ENCODE results near the gene DARS1. TPM values are rescaled to one million over a fixed set of nuclear protein-coding genes. Genes with fewer than 3 reads are reported as not detected.

DARS1 gene
- total RNA-seq, 4 donors from 2014 or later = 43.7 to 56.7 (median 50.3) TPM

GRCh38 chr2:135936524-135936923, 48.9 kb downstream of the DARS1 start:
- peaks cover 0 to 25% (median 0%) of the 10 kb centered on the region in 3 donors for H3K36me3 ChIP-seq
- H3K27me3 ChIP-seq = no peaks in the 10 kb centered on the region
- H3K4me1 ChIP-seq = no peaks in the 10 kb centered on the region
- no peak for TF ChIP-seq POLR2A (IDR thresholded peaks at IDR 0.05)
- TF ChIP-seq EP300 (IDR thresholded peaks at IDR 0.05) = no peak
- TF ChIP-seq CTCF (IDR thresholded peaks at IDR 0.05) = no peak
- H3K9me3 ChIP-seq = no peaks in the 10 kb centered on the region
- no peak overlapping the region for H3K27ac ChIP-seq
- H3K4me3 ChIP-seq = no peak overlapping the region
- no peak for DNase-seq (ENCODE audit: low spot score in 2 of 2)

- DNase-seq (ENCODE audit: low spot score in 2 of 2) = no peak
- no peaks in the 10 kb centered on the region for H3K9me3 ChIP-seq
- H3K4me1 ChIP-seq = no peaks in the 10 kb centered on the region
- no peak overlapping the region for H3K27ac ChIP-seq
- TF ChIP-seq EP300 (IDR thresholded peaks at IDR 0.05) (no peak), CTCF (IDR thresholded peaks at IDR 0.05) (no peak), POLR2A (IDR thresholded peaks at IDR 0.05) (no peak)
- H3K36me3 ChIP-seq = peaks cover 0 to 30% (median 0%) of the 10 kb centered on the region in 3 donors
- no peaks in the 10 kb centered on the region for H3K27me3 ChIP-seq
- no peak overlapping the region for H3K4me3 ChIP-seq
Observed at GRCh38 chr2:135935914-135936313, 49.5 kb downstream of the DARS1 start.

- DNase-seq (ENCODE audit: low spot score in 2 of 2) = no peak
- no peak overlapping the region for H3K4me3 ChIP-seq
- TF ChIP-seq CTCF (IDR thresholded peaks at IDR 0.05) (no peak), EP300 (IDR thresholded peaks at IDR 0.05) (no peak), POLR2A (IDR thresholded peaks at IDR 0.05) (no peak)
- H3K27ac ChIP-seq = no peak overlapping the region
- H3K36me3 ChIP-seq = peaks cover 0 to 47% (median 0%) of the 10 kb centered on the region in 3 donors
- no peaks in the 10 kb centered on the region for H3K27me3 ChIP-seq
- no peaks in the 10 kb centered on the region for H3K9me3 ChIP-seq
- H3K4me1 ChIP-seq = no peaks in the 10 kb centered on the region
Observed at GRCh38 chr2:135931776-135932443, 53.5 kb downstream of the DARS1 start.

GRCh38 chr2:135926605-135927004, 58.8 kb downstream of the DARS1 start:
- Histone ChIP-seq H3K9me3 (no peaks in the 10 kb centered on the region), H3K36me3 (peaks cover 0 to 43% (median 0%) of the 10 kb centered on the region in 3 donors), H3K27ac (no peak overlapping the region), H3K4me3 (no peak overlapping the region), H3K27me3 (no peaks in the 10 kb centered on the region), H3K4me1 (no peaks in the 10 kb centered on the region)
- DNase-seq (ENCODE audit: low spot score in 2 of 2) = no peak
- WGBS, 2 donors = 93 to 96% methylated on average over 3 of the region's 3 CpGs
- TF ChIP-seq CTCF (IDR thresholded peaks at IDR 0.05) (no peak), POLR2A (IDR thresholded peaks at IDR 0.05) (no peak), EP300 (IDR thresholded peaks at IDR 0.05) (no peak)

GRCh38 chr2:135925571-135925970, 59.9 kb downstream of the DARS1 start:
- no peaks in the 10 kb centered on the region for H3K9me3 ChIP-seq
- 51 to 58% methylated on average over 2 of the region's 2 CpGs for whole genome bisulfite sequencing, 2 donors
- peaks cover 0 to 33% (median 0%) of the 10 kb centered on the region in 3 donors for H3K36me3 ChIP-seq
- no peaks in the 10 kb centered on the region for H3K27me3 ChIP-seq
- H3K27ac ChIP-seq = no peak overlapping the region
- no peak for DNase-seq (ENCODE audit: low spot score in 2 of 2)
- TF ChIP-seq POLR2A (IDR thresholded peaks at IDR 0.05) = no peak
- TF ChIP-seq CTCF (IDR thresholded peaks at IDR 0.05) = no peak
- no peak for TF ChIP-seq EP300 (IDR thresholded peaks at IDR 0.05)
- no peak overlapping the region for H3K4me3 ChIP-seq
- no peaks in the 10 kb centered on the region for H3K4me1 ChIP-seq

All from tibial nerve (tissue), 4 donors.